Cortex of kidney (tissue), 1 donor: ENCODE measurements around the gene RTCA.
"Not testable (repeated sequence)": the region's sequence is repeated elsewhere in the genome, so short reads cannot be mapped to it uniquely, and the experiment has no call there.

Experiments
- DNase-seq: peaks from one replicate; lab custom pipeline; 2025; lab: John Stamatoyannopoulos, UW

The RTCA gene

DNA sequence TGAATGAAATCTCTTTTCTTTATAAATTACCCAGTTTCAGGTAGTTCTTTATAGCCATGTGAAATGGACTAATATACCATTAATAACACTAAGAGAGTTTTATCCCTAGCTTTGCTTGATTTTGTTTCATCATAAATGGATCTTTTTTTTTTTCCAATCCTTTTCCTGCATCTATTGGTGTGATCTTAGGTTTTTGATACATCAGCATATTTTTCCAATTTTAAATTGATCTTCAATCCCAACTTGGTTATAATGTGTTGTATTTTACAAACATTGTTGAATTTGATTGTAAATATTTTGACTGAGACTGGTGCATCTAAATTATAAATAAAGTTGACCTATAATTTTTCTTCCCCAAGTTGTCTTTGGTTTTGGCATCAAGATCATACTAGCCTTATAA, 4.3 kb upstream of the RTCA start:
- DNase-seq: no peak

DNA sequence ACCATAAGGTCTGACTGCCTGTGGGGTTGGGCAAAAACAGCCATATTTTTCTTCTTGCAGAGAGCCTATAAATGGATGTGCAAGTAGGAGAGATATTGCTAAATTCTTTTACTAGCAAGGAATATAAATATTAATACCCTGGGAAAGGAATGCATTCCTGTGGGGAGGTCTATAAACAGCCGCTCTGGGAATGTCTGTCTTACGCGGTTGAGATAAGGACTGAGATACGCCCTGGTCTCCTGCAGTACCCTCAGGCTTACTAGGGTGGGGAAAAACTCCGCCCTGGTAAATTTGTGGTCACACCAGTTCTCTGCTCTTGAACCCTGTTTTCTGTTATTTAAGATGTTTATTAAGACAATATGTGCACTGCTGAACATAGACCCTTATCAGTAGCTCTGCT, 1.9 kb upstream of the RTCA start:
- not testable (repeated sequence) for DNase-seq

DNA sequence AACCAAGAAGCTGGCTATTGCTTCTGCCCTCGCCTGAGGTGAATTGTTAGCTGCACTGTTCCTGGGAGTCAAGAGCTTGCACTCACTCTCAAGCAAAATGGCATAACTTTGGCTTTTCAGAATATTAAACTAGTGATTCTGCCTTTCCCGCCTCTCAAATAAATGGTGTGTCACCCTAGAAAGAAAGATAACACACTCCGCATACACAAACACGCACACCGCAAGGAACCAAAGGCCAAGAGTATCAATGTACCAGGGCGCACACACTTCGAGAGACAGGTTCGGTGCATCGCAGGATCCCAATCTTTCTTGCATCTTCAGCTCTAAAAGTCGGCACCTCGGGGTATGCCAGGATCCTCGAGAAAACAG, 470 bp upstream of the RTCA start:
- DNase-seq: no peak

DNA sequence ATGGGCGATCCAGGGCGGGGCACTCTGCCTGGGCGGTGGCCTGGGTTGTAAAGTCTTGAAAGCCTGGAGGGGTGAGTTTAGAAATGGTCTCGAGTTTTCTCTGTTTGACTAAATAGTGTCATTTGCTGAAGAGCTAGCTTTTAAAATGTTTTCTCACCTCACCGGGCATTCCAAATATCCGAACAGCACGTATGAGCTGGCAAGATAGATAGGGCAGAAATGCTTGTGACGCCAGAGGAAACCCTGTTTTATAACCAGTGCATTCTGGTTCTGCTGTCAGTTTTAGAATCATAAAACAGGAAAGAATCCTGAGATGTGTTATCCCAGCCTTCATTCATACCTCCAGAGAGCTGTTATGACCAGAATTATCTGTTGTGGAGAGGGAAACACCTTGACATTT, 725 bp downstream of the RTCA start:
- no peak for DNase-seq

DNA sequence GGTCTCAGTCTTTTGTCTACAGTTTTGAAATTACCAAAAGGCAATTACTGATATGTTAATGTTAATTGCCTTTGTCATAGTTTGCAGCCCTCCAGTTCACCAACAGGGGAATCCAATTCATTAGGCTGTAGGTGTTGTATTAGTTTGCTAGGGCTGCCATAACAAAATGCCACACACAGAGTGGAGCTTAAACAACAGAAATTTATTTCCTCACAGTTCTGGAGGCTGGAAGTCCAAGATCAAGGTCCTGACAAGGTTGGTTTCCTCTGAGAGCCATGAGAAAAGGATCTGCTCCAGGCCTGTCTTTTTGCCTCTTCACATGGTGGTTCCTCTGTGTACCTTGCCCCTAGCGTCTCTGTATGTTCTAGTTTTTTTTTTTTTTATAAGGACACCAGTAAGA, 1.3 kb downstream of the RTCA start:
- no peak for DNase-seq

DNA sequence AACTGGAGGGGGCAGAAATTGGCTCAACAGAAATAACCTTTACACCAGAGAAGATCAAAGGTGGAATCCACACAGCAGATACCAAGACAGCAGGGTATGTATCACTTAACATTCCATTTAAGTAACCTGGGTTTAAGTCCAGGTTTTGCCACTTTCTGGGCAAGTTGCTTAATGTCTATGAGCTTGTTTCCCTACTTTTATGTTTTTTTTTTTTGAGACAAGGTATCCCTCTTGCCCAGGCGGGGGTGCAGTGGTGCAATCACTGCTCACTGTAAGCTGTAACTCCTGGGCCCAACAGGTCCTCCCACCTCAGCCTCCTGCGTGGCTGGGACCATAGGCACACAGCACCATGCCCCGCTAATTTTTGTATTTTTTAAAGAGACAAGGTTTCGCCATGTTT, 2.2 kb downstream of the RTCA start:
- no peak for DNase-seq

DNA sequence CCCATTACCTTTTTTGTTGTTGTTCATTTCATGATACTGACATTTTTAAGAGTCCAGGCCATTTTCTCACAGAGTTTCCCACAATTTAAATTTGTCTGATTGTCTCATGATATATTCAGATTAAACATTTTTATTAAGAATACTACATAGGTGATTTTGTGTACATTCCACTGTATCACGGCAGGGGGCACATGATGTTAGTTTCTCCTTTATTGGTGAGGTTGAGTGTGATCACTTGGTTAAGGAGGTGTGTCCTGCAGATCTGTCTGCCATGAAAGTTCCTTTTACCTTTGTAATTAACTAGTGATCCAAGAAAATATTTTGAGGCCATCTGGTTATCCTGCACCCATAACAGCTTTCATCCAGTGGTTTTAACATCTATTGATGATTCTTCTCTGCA, 11.8 kb downstream of the RTCA start:
- no peak for DNase-seq

DNA sequence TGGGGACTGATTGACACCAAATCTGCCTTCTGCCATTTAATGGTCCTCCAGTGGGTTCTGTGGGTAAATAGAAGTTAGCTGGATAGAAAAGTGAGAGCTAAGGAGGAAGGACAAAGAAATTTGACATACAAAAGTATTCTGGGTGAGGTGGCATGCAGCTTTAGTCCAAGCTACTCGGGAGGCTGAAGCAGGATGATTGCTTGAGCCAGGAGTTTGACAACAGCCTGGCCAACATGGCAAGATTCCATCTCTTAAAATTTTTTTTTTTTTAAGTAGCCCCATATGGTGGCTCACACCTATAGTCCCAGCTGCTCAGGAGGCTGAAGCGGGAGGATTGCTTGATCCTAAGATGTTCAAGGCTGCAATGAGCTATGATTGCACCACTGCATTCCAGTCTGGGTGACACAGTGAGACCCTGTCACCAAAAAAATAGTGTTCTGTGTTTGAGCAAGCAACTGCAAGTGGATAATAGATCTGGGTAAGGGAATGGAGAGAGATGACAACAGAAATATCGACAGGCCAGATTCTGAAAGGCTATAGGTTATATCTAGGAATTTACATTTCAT, 13.4 kb downstream of the RTCA start:
- DNase-seq: no peak

DNA sequence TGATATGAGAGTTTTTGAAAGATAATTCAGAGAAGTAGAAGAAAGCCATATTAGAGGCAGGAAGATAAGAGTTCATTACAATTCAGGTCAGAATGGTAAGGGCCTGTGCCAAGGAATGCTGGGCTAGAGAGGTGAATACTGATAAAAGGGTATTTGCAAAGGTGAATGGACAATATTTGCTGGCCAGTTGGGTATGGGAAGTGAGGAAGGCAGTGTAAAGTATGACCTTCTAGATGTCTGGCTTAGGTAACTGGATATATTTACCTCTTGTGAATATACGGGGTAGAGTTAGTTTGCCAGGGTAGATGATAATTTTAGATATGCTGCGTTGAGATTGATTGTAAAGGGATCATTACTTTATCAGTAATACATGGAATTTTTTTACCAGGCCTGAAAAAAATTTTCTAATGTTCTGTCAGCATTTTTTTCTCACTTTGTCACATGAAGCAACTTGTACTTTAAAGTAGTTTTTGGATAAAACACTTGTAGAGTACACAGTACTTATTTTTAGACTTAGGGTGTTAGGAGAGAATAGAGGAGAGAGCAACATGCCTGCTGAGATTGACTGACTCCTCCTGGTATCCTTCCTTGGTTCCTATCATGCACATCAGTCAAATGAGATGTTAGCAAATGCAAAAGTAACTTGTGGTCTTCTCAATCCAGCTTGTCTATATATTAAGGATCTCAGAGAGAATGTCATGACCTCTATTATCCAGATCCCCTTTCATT, 14.1 kb downstream of the RTCA start:
- no peak for DNase-seq

DNA sequence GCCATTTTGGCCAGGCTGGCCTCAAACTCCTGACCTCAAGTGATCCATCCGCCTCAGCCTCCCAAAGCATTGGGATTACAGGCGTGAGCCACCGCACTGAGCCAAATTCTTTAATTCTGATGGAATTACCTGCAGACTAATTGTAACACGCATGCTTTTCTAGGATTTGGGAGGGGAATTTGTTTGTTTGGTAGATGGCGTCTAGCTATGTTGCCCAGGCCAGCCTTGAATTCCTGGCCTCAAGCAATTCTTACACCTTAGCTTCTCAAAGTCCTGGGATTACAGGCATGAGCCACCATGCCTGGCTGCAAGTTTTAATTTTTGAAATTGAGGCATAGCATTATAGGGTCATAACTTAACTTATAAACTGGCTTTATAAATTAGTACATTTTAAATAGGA, 18.6 kb downstream of the RTCA start:
- no peak for DNase-seq

DNA sequence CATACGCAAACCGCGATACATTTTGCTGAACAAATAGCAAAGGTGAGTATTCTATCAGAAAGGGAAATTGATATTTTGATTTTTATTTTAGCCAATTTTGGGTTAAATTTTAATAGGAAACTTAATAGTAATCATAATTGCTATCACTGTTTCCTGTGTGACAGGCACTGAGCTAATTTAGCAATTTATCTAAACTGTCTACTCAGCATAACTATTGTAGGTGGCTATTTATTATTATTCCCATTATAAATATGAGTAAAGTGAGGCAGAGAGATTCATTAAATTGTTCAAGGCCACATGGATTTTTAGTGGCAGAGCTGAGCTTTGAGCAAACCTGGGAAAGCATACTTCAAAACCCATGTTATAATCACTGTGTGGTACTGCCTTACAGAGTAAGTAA, 21.1 kb downstream of the RTCA start:
- DNase-seq: no peak

DNA sequence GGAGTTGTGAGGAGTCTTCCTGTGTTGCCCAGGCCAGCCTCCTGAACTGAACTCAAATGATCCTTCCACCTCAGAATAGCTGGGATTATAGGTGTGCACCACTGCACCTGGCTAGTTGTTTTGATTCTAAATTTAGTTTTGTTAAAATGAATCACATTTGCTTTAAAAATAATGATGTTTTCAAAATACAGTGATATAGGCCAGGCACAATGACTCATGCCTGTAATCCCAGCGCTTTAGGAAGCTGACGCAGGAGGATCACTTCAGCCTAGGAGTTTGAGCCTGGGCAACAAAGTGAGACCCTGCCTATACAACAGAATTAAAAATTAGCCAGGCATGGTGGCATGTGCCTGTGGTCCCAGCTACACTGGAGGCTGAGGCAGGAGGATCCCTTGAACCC, 24.3 kb downstream of the RTCA start:
- no peak for DNase-seq

DNA sequence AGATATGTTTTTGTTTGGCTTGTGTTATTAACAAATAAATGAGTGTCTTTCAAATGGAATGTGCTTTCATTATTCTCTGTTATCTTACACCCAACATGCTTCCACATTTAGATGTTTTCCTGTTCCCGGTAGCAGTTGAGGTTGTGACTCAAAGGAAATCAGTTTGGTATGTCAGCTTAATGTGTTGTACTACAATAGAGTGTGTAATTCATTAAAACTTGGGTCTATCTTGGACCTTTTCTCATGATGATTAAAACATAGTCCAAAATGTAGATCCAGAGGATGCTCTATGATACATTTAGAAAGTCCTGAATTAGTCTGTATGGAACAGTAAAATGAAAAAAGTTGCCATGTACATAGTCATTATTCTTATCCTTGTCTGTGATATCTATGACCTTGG, 26.7 kb downstream of the RTCA start:
- no peak for DNase-seq

DNA sequence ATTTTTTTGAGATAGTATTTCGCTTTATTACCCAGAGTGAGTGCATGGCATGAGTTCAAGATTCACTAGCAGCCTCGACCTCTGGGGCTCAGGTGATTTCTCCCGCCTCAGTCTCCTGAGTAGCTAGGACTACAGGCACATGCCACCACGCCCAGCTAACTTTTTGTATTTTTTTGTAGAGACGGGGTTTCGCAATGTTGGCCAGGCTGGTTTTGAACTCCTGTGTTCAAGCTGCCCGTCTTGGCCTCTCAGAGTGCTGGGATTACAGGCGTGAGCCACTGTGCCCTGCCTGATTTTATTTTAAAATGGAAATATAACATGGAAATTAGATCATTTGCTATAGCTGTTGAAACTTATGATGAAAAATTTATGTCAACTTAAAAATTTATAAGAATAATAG, 30.1 kb downstream of the RTCA start:
- DNase-seq: no peak

DNA sequence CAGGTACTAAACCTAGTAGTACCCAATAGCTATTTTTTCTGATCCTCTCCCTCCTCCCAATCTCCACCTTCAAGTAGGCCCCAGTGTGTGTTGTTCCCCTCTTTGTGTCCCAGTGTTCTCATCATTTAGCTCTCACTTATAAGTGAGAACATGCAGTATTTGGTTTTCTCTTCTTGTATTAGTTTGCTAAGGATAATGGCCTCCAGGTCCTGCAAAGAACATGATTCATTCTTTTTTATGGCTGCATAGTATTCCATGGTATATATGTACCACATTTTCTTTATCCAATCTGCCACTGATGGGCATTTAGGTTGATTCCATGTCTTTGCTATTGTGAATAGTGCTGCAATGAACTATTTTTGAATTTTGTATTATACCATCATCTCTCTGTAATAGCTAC, 31.0 kb downstream of the RTCA start:
- not testable (repeated sequence) for DNase-seq

DNA sequence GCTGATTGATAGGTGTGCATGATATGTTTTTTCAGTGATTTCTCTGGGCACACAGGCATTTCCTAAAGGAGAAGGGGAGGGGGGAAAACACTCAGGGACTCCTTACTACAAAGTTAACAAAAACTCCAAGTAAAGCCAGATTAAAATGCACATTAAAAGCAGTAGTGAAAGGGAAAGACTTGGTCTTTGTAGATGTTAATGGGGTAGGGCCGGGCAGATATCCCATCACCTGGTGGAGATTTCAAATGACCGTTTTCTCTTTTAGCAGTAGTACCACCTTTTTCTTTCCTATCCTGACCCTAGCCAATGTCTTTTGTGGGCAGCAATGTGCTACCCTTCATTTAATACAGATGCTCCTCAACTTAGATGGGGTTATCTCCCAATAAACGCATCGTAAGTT, 32.5 kb downstream of the RTCA start:
- no peak for DNase-seq

DNA sequence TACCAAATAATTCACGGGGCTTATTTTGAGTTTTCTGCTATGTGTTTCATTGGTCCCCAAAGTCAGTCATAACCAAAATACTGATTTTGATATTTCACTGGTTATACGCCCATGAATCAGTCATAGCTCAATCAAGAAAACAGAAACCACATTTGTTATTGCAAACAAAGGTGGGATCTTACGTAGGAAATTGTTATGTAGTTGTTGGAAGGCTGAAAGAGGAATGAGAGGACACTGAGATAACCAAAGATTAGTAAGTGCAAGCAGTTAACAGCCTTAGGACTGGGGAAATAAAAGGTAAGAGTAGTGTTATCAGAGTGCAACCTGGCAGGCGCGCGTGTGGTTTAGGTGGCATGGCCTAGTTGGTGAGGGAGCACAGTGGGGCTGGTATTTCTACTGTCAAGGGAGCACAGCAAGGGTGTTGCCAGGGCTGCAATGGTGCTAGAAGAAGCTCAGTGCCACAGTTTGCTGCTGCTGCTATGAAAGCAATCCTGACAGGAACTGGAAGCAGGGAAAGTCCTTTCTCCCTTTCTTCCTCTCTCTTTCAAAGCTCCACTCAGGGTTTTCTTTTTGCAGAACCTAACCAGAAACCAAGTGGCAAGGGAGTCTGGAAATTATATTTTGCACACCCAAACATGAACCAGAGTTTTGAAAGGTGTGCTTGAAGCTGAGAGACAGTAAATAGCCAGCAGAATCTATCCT, 33.7 kb downstream of the RTCA start:
- no peak for DNase-seq

DNA sequence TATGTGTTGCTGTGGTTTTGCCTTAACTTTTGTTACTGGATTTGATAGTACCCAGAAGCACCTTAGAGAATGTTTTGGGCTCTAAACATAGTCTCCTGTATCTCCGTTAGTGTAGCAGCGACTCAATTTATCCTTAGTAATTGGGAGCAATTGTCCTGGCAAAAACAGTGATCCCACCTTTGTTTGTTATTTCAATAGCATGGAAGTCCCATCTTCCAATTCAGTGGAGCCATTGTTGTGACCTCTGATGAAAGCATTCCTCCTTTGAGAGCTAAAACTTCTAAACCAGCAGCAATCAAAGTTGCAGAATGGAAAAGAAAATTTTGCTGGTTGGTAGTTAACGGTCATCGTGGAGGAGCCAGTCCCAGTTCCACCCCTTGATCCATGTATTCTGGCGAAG, 34.7 kb downstream of the RTCA start:
- DNase-seq: no peak

DNA sequence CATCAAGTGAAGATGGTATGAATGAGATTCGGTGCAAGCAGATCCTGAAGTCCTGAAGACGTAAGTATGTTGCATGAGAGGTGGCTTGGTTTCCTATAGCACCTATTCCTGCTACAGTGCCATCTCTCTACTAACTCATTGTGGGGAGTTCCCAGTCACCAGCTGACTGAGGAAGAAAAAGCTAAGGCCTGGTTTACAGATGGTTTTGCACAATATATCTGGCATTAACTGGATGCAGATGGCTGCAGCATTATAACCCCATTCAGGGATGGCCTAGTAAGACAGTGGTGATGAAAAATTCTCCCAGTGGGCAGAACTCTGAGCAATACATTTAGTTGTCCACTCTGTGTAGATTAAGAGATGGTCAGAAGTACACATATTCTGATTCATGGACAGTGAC, 36.7 kb downstream of the RTCA start:
- no peak for DNase-seq

DNA sequence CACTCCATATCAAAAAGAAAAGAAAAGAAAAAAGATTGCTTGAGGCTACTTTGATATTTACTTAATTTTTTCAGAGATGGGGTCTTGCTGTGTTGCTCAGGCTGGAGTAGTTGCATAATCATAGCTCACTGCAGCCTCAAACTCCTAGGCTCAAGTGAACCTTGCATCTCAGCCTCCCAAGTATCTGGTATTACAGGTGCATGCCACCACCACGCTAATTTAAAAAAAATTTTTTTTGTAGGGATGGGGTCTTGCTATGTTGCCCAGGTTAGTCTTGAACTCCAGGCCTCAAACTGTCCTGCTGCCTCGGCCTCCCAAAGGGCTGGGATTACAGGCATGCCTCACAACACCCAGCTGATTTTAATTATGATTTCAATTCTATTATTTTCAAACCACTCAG, 38.2 kb downstream of the RTCA start:
- no peak for DNase-seq

DNA sequence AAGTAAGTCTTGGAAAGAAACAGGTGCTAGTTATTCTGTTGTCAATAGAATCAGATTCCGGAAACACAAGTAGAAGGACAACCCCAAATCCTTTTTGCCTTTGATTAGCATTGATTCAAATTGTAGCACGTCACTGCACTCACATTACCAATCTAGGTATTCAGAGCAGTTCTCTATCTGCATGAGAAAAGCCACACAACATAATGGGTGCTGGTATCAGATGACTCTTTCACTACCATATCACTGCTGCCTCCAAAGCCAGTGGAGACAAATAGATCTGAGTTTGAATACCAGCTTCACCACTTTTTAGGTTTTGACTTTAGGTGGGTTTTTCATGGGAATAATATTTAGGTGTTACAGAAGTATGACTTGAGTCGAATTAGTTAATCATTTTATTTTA, 38.9 kb downstream of the RTCA start:
- no peak for DNase-seq

DNA sequence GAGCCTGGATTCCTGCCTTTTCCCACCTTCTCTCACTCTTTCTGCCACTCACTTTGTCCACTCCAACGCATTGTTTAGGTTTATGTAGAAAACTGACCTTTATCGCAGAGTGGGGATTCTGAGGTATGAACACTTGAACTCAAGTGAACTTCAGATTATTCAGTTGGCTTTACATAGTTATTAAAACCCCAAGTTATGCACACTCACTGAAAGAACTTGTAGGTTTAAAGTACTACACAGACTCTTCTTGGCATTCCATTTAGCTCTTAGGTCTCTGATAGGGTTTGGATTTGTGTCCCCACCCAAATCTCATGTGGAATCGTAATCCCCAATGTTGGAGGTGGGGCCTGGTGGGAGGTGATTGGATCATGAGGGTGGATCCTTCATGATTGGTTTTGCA, 39.9 kb downstream of the RTCA start:
- no peak for DNase-seq

DNA sequence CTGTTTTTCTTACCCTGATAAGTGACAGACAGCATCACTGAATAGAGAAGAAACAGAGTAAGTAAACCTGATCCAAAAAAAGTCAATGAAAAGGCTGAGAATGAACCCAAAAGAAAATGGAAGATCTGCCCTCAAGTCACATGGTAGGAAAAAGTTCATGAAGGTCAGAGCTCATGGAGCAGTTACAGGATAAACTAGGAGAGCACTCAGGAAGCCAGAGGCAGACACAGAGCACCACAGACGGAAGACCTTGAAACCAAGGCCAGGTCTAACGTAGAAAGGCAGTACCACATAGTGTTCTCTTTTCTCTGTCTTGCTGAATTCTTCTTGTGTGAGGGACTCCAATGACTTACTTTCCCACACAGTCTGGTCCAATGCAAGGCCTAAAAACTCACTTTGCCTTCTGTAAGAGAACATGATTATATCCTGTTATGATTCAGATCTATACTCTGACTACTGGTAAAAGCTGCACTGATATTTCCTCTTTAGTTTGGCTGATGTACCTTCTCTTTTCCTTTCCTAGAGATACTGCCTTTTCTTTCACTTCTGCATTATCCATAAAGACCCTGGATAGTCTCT, 40.8 kb downstream of the RTCA start:
- no peak for DNase-seq
